ENCODE results near the gene RAB5B.

The RAB5B gene

GRCh38 chr12:55973599-55974307 lies at the start of gene RAB5B:
TSS of gene RAB5B (plus strand) at chr12:55974078. CDS start at chr12:55986961, 12,883 bp downstream.
- DNase-seq, result peak; percentile 100

GRCh38 chr12:55925371-55925770 lies 48.5 kb upstream of the RAB5B start:
- DNase-seq, result no peak

GRCh38 chr12:55925870-55926737 lies 47.8 kb upstream of the RAB5B start:
- DNase-seq, result no peak

- peak; percentile 93 for DNase-seq
These were observed 46.9 kb upstream of the RAB5B start for GRCh38 chr12:55926738-55927587.

GRCh38 chr12:55927588-55928502 lies 46.0 kb upstream of the RAB5B start, which contains the start of gene PYM1:
TSS of gene PYM1 (minus strand) at chr12:55927894. CDS start at chr12:55927761, 133 bp downstream.
- peak; percentile 76 to 77 for DNase-seq

GRCh38 chr12:55929306-55929791 lies 44.5 kb upstream of the RAB5B start:
- DNase-seq, result peak; percentile 88 to 89

- peak; percentile 60 to 68 for DNase-seq
These were observed 43.0 kb upstream of the RAB5B start, which contains the start of gene DGKA for GRCh38 chr12:55930771-55931316. TSS of gene DGKA (plus strand) at chr12:55931162. CDS start at chr12:55936504, 5,342 bp downstream.

GRCh38 chr12:55931317-55931779 lies 42.5 kb upstream of the RAB5B start:
- no peak for DNase-seq

- peak; percentile 27 to 44 for DNase-seq
These were observed 41.9 kb upstream of the RAB5B start for GRCh38 chr12:55931780-55932550.

- peak; percentile 75 for DNase-seq
These were observed 41.3 kb upstream of the RAB5B start for GRCh38 chr12:55932551-55932910.

GRCh38 chr12:55933169-55933798 lies 40.6 kb upstream of the RAB5B start:
- DNase-seq, result peak in 1 of 2 donors; percentile 46

- no peak for DNase-seq
These were observed 39.8 kb upstream of the RAB5B start for GRCh38 chr12:55933799-55934742.

GRCh38 chr12:55934773-55935172 lies 39.1 kb upstream of the RAB5B start:
- DNase-seq, result no peak

- peak in 1 of 2 donors; percentile 31 for DNase-seq
These were observed 38.1 kb upstream of the RAB5B start for GRCh38 chr12:55935738-55936151.

GRCh38 chr12:55937981-55938380 lies 35.9 kb upstream of the RAB5B start:
- no peak for DNase-seq

GRCh38 chr12:55938826-55939501 lies 34.9 kb upstream of the RAB5B start:
- no peak for DNase-seq

GRCh38 chr12:55940065-55940732 lies 33.7 kb upstream of the RAB5B start:
- peak; percentile 86 to 89 for DNase-seq
